ENCODE results near the gene REEP3.

- TF ChIP-seq CTCF (conservative IDR thresholded peaks at IDR 0.05 in 1 of 2, IDR thresholded peaks at IDR 0.05 in 1 of 2; ENCODE audit: extremely low read depth in 1 of 2, insufficient read depth in 1 of 2, low read depth in 1 of 2, low read length in 2 of 2) = no peak
- no peak for TF ChIP-seq EZH2 (IDR thresholded peaks at IDR 0.05; ENCODE audit: borderline replicate concordance, low read length)
These were observed 37.2 kb upstream of the REEP3 start for GRCh38 chr10:63483983-63484382.
